Measurements from ENCODE around the gene WDTC1. TPM values are rescaled to one million over a fixed set of nuclear protein-coding genes. Genes with fewer than 3 reads are reported as not detected.
"Not testable (repeated sequence)": the region's sequence is repeated elsewhere in the genome, so short reads cannot be mapped to it uniquely, and the experiment has no call there.

The WDTC1 gene
- total RNA-seq, 1 donor from 2014 or later = 22.4 TPM

DNA sequence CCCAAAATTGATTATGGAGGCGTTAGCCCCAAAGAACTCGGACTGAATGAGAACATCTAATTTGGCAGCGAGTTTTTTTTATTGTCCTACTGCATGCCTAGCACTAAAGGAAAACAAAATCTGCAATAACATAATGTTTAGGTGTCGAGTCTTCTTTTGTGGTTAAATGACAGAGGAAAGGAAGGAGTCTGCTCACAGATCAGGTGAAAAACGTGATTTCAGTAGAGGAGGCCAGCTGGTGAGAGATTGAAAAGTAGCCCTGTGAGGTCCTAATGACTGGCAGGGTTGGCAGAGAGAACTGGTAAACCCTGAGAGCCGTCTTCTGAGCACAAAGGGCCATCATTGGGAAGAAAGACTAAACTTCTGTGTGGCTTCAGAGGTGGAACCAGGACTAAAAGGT is 24.2 kb downstream of the WDTC1 start:
- no peak for DNase-seq (ENCODE audit: low spot score)
- H3K9me3 Mint-ChIP-seq = no peaks in the 10 kb centered on the region
- no peak overlapping the region for H3K4me3 Mint-ChIP-seq (ENCODE audit: low read depth)
- H3K36me3 Mint-ChIP-seq (ENCODE audit: low read depth) = peaks cover 8% of the 10 kb centered on the region
- peaks cover 9% of the 10 kb centered on the region for H3K4me1 Mint-ChIP-seq (ENCODE audit: low read depth)
- H3K27ac Mint-ChIP-seq = no peak overlapping the region
- intact Hi-C loops (cut with micrococcal nuclease) = no loop called here
- H3K27me3 Mint-ChIP-seq (ENCODE audit: low read depth) = peaks cover 1% of the 10 kb centered on the region

DNA sequence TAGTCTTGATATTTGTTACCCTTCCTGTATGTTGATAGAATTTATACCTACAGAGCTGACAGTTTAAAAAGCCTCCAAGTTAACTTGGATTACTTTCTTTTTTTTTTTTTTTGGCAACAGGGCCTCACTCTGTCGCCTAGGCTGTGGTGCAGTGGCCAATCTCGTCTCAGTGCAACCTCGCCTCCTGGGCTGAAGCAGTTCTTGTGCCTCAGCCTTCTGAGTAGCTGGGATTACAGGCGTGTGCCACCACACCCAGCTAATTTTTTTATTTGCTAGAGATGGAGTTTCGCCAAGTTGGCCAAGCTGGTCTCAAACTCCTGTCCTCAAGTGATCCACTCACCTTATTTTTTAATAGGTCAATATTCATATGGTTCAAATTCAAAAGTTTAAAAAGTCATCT is 32.7 kb downstream of the WDTC1 start:
- H3K27ac Mint-ChIP-seq = no peak overlapping the region
- no peak for DNase-seq (ENCODE audit: low spot score)
- intact Hi-C loops (cut with micrococcal nuclease) = no loop called here
- H3K4me3 Mint-ChIP-seq (ENCODE audit: low read depth) = no peak overlapping the region
- peaks cover 16% of the 10 kb centered on the region for H3K36me3 Mint-ChIP-seq (ENCODE audit: low read depth)
- no peaks in the 10 kb centered on the region for H3K27me3 Mint-ChIP-seq (ENCODE audit: low read depth)
- H3K4me1 Mint-ChIP-seq (ENCODE audit: low read depth) = no peaks in the 10 kb centered on the region
- H3K9me3 Mint-ChIP-seq = no peaks in the 10 kb centered on the region

DNA sequence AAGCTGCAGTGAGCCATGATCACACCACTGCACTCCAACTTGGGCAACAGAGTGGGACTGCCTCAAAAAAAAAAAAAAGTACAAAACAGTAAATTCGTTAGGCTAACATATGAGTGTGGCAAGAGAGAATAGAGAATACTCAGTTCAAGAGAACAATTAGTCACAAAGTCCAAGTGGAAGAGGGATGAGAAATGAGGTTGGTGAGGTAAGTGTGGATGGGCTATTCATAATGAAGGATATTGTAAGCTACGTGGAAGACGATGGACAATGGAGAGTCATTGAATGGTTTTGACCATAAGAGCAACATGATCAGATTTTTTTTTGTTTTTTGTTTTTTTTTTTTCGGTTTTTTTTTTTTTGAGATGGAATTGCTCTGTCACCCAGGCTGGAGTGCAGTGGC is 34.8 kb downstream of the WDTC1 start:
- Mint-ChIP-seq H3K9me3 (no peaks in the 10 kb centered on the region), H3K36me3 (ENCODE audit: low read depth) (peaks cover 12% of the 10 kb centered on the region), H3K4me3 (ENCODE audit: low read depth) (no peak overlapping the region), H3K27ac (no peak overlapping the region), H3K4me1 (ENCODE audit: low read depth) (no peaks in the 10 kb centered on the region), H3K27me3 (ENCODE audit: low read depth) (no peaks in the 10 kb centered on the region)
- intact Hi-C loops (cut with micrococcal nuclease) = no loop called here
- DNase-seq (ENCODE audit: low spot score) = no peak

DNA sequence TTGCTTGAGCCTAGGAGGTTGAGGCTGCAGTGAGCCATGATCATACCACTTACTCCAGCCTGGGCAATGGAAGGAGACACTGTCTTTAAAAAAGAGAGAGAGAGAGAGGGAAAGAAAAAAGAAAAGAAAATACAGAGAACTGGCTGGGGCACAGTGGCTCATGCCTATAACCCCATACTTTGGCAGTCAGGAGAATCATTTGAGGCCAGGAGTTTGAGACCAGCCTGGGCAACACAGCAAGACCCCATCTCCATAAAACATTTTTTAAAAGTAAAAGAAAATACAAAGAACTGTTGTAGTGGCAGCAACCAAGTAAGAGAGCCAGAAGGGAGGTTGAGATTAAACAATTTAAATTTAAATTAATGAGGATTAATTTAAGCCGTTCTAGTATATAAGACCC is 39.8 kb downstream of the WDTC1 start:
- Mint-ChIP-seq H3K9me3 (peaks cover 6% of the 10 kb centered on the region), H3K4me3 (ENCODE audit: low read depth) (no peak overlapping the region), H3K27me3 (ENCODE audit: low read depth) (no peaks in the 10 kb centered on the region), H3K27ac (no peak overlapping the region), H3K36me3 (ENCODE audit: low read depth) (peaks cover 11% of the 10 kb centered on the region), H3K4me1 (ENCODE audit: low read depth) (no peaks in the 10 kb centered on the region)
- no peak for DNase-seq (ENCODE audit: low spot score)
- intact Hi-C loops (cut with micrococcal nuclease) = no loop called here

GRCh38 chr1:27275696-27276095 is 41.3 kb downstream of the WDTC1 start:
- Mint-ChIP-seq H3K9me3 (peaks cover 6% of the 10 kb centered on the region), H3K4me1 (ENCODE audit: low read depth) (no peaks in the 10 kb centered on the region), H3K36me3 (ENCODE audit: low read depth) (peaks cover 9% of the 10 kb centered on the region), H3K4me3 (ENCODE audit: low read depth) (no peak overlapping the region), H3K27ac (no peak overlapping the region), H3K27me3 (ENCODE audit: low read depth) (no peaks in the 10 kb centered on the region)
- no peak for DNase-seq (ENCODE audit: low spot score)
- intact Hi-C loops (cut with micrococcal nuclease) = no loop called here

DNA sequence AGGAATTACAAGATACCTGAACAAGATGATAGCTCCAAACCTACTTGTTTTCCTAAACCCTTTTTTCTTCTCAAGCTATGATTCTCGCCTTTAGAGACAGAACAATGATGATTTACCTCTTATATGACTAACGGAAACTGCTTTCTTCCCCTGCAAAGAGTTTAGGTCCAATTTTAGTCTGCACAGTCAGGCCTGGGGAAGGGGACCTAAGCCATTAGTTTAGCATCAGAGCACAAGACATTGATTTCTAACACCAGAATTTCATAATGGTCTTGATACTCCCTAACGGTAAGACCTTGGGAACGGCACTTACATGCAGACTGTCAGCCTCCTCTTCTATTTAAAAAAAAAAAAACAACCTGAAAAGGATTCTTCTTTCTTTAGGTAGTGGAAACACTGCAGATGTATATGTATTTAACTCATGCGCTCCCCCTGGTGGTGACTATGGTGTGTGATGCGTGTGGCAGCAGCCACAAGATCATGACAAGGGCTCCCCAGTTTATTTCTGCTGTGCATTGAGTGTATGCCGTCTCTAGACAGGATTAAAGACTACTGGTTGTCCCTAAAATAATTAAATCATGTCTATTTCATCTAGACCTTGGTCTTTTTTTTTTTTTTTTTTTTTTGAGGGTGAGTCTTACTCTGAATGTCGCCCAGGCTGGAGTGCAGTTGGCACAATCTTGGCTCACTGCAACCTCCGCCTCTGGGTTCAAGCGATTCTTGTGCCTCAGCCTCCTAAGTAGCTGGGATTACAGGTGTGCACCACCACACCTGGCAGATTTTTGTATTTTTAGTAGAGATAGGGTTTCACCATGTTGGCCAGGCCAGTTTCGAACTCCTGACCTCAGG is 50.2 kb downstream of the WDTC1 start:
- no peaks in the 10 kb centered on the region for H3K9me3 Mint-ChIP-seq
- intact Hi-C loops (cut with micrococcal nuclease) = loop anchor here (1.0 kb wide), 3 partner anchors 86 to 240 kb away; no protein-coding TSS in a partner anchor
- no peaks in the 10 kb centered on the region for H3K27me3 Mint-ChIP-seq (ENCODE audit: low read depth)
- H3K36me3 Mint-ChIP-seq (ENCODE audit: low read depth) = peaks cover 12% of the 10 kb centered on the region
- no peak overlapping the region for H3K4me3 Mint-ChIP-seq (ENCODE audit: low read depth)
- no peak overlapping the region for H3K27ac Mint-ChIP-seq
- H3K4me1 Mint-ChIP-seq (ENCODE audit: low read depth) = no peaks in the 10 kb centered on the region
- DNase-seq (ENCODE audit: low spot score) = peak; percentile 75

DNA sequence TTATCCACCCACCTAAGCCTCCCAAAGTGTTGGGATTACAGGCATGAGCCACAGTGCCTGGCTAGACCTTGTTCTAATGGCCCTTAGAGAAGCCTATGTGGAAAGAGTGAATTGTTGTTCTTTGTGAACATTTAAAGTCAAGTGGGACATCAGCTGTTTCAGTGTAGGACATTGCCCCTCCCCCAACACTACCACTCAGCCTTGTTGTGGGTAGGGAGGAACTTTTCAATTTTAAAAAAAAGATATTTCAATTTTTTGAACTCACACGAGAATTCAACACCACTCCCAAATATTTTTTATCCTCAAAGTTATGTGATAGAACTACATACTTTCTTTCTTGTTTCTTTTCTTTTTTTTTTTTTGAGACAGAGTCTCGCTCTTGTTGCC is 50.8 kb downstream of the WDTC1 start:
- intact Hi-C loops (cut with micrococcal nuclease) = no loop called here
- no peaks in the 10 kb centered on the region for H3K9me3 Mint-ChIP-seq

DNA sequence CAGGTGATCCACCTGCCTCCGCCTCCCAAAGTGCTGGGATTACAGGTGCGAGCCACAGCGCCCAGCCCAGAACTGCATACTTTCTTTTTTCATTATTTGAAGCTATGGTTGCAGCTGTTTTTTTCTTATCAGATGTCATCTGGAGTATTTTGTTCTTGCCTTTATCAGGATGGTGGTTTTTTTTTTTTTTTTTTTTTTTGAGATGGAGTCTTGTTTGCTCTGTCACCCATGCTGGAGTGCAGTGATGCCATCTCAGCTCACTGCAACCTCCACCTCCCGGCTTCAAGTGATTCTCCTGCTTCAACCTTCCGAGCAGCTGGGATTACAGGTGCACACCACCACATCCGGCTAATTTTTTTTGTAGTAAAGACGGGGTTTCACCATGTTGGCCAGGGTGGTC is 51.4 kb downstream of the WDTC1 start:
- peaks cover 17% of the 10 kb centered on the region for H3K36me3 Mint-ChIP-seq (ENCODE audit: low read depth)
- H3K4me3 Mint-ChIP-seq (ENCODE audit: low read depth); H3K27ac Mint-ChIP-seq; H3K4me1 Mint-ChIP-seq (ENCODE audit: low read depth); DNase-seq (ENCODE audit: low spot score); H3K9me3 Mint-ChIP-seq; intact Hi-C loops (cut with micrococcal nuclease); H3K27me3 Mint-ChIP-seq (ENCODE audit: low read depth): not testable (repeated sequence)

More for the DNA sequence above, 50.8 kb downstream of the WDTC1 start:
- H3K36me3 Mint-ChIP-seq (ENCODE audit: low read depth) = peaks cover 13% of the 10 kb centered on the region
- DNase-seq (ENCODE audit: low spot score) = no peak
- H3K27ac Mint-ChIP-seq = no peak overlapping the region
- H3K4me1 Mint-ChIP-seq (ENCODE audit: low read depth) = no peaks in the 10 kb centered on the region
- no peaks in the 10 kb centered on the region for H3K27me3 Mint-ChIP-seq (ENCODE audit: low read depth)
- H3K4me3 Mint-ChIP-seq (ENCODE audit: low read depth) = no peak overlapping the region

DNA sequence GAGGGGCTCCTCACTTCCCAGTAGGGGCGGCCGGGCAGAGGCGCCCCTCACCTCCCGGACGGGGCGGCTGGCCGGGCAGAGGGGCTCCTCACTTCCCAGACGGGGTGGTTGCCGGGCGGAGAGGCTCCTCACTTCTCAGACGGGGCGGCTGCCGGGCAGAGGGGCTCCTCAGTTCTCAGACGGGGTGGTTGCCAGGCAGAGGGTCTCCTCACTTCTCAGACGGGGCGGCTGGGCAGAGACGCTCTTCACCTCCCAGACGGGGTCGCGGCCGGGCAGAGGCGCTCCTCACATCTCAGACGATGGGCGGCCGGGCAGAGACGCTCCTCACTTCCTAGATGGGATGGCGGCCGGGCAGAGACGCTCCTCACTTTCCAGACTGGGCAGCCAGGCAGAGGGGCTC is 54.7 kb downstream of the WDTC1 start:
- intact Hi-C loops (cut with micrococcal nuclease); H3K4me3 Mint-ChIP-seq (ENCODE audit: low read depth); DNase-seq (ENCODE audit: low spot score); H3K27me3 Mint-ChIP-seq (ENCODE audit: low read depth); H3K9me3 Mint-ChIP-seq; H3K4me1 Mint-ChIP-seq (ENCODE audit: low read depth); H3K27ac Mint-ChIP-seq: not testable (repeated sequence)
- H3K36me3 Mint-ChIP-seq (ENCODE audit: low read depth) = peaks cover 16% of the 10 kb centered on the region

DNA sequence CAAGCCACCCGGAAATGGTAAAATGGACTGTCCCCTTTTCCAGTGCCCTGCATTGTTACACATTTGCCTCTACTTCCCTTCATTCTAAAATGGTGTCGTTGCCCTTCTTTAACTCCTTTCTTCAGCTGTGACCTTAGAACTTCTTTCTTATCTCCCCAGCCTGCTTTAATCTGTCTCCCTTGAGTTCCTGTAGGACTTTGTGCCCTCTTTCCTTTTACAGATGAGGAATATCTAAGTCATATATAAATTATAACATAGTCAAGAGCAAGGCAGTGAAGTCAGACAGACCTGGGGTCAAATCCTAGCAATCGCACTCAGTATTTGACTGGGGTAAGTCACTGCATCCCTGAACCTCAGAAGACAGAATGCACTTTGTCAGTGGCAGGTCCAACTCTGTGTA is 56.1 kb downstream of the WDTC1 start:
- Mint-ChIP-seq H3K9me3 (no peaks in the 10 kb centered on the region), H3K4me3 (ENCODE audit: low read depth) (no peak overlapping the region), H3K27ac (no peak overlapping the region), H3K4me1 (ENCODE audit: low read depth) (no peaks in the 10 kb centered on the region), H3K27me3 (ENCODE audit: low read depth) (no peaks in the 10 kb centered on the region), H3K36me3 (ENCODE audit: low read depth) (peaks cover 19% of the 10 kb centered on the region)
- intact Hi-C loops (cut with micrococcal nuclease) = no loop called here
- DNase-seq (ENCODE audit: low spot score) = no peak

DNA sequence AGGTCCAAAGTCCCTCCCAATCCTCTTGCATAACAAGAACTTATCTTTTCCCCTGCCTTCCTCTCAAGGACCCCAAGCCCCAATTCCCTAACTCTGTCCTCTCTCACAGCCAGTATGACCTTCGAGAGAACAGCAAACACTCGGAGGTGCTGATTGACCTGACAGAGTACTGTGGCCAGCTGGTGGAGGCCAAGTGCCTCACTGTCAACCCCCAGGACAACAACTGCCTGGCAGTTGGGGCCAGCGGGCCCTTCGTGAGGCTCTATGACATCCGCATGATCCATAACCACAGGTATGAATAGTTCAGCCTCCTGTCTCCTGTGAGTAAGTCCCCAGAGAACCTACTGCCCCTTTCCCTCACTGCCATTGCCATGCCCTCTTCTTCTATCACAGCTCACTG is 57.7 kb downstream of the WDTC1 start:
- intact Hi-C loops (cut with micrococcal nuclease) = no loop called here
- H3K27me3 Mint-ChIP-seq (ENCODE audit: low read depth) = no peaks in the 10 kb centered on the region
- H3K36me3 Mint-ChIP-seq (ENCODE audit: low read depth) = peaks cover 24% of the 10 kb centered on the region
- no peak overlapping the region for H3K4me3 Mint-ChIP-seq (ENCODE audit: low read depth)
- peaks cover 1% of the 10 kb centered on the region for H3K4me1 Mint-ChIP-seq (ENCODE audit: low read depth)
- H3K9me3 Mint-ChIP-seq = no peaks in the 10 kb centered on the region
- no peak for DNase-seq (ENCODE audit: low spot score)
- no peak overlapping the region for H3K27ac Mint-ChIP-seq

DNA sequence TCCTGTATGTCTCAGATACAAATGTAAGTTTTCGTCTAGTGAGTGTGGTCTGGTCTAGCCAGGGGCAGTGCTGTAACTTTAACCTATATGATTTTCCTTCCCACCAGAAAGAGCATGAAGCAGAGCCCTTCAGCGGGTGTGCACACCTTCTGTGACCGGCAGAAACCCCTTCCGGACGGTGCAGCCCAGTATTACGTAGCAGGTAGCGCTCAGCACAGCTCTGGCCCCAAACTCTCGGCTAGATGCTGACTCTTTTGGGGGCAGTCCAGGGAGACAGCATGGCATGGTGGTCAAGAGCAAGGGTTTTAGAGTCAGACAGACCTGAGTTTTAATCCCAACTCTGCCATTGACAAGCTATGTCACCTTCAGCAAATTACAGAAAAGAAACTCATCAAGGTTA is 59.5 kb downstream of the WDTC1 start:
- H3K4me3 Mint-ChIP-seq (ENCODE audit: low read depth) = no peak overlapping the region
- no peaks in the 10 kb centered on the region for H3K9me3 Mint-ChIP-seq
- H3K27me3 Mint-ChIP-seq (ENCODE audit: low read depth) = no peaks in the 10 kb centered on the region
- peaks cover 17% of the 10 kb centered on the region for H3K36me3 Mint-ChIP-seq (ENCODE audit: low read depth)
- H3K27ac Mint-ChIP-seq = no peak overlapping the region
- H3K4me1 Mint-ChIP-seq (ENCODE audit: low read depth) = peaks cover 1% of the 10 kb centered on the region
- no peak for DNase-seq (ENCODE audit: low spot score)
- intact Hi-C loops (cut with micrococcal nuclease) = no loop called here

- no peaks in the 10 kb centered on the region for H3K9me3 Mint-ChIP-seq
- H3K4me3 Mint-ChIP-seq (ENCODE audit: low read depth) = no peak overlapping the region
- peaks cover 3% of the 10 kb centered on the region for H3K4me1 Mint-ChIP-seq (ENCODE audit: low read depth)
- no peaks in the 10 kb centered on the region for H3K27me3 Mint-ChIP-seq (ENCODE audit: low read depth)
- DNase-seq (ENCODE audit: low spot score) = peak; percentile 49
- no peak overlapping the region for H3K27ac Mint-ChIP-seq
- intact Hi-C loops (cut with micrococcal nuclease) = no loop called here
- H3K36me3 Mint-ChIP-seq (ENCODE audit: low read depth) = peaks cover 14% of the 10 kb centered on the region
These were observed 62.4 kb downstream of the WDTC1 start for GRCh38 chr1:27296773-27297291.

Data from activated T-helper 2 cell treated with anti-CD3 and anti-CD28 coated beads, Interferon-gamma antibody, Interleukin-2, Interleukin-4, amounts not matched to agents 10 μg/mL and 5 μg/mL and 100 μg/mL, durations not matched to agents 14 hours and 24 hours and 36 hours (primary cell).